ENCODE measurements around the gene ZNF366.

Gene ZNF366

GRCh38 chr5:72488756-72489155, 18.5 kb downstream of the ZNF366 start:
- H3K4me3 ChIP-seq (ENCODE audit: control insufficient read depth, low read depth, low read length) = no peak overlapping the region
- TF ChIP-seq, protein P1, sequence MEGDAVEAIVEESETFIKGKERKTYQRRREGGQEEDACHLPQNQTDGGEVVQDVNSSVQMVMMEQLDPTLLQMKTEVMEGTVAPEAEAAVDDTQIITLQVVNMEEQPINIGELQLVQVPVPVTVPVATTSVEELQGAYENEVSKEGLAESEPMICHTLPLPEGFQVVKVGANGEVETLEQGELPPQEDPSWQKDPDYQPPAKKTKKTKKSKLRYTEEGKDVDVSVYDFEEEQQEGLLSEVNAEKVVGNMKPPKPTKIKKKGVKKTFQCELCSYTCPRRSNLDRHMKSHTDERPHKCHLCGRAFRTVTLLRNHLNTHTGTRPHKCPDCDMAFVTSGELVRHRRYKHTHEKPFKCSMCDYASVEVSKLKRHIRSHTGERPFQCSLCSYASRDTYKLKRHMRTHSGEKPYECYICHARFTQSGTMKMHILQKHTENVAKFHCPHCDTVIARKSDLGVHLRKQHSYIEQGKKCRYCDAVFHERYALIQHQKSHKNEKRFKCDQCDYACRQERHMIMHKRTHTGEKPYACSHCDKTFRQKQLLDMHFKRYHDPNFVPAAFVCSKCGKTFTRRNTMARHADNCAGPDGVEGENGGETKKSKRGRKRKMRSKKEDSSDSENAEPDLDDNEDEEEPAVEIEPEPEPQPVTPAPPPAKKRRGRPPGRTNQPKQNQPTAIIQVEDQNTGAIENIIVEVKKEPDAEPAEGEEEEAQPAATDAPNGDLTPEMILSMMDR (IDR thresholded peaks at IDR 0.05; ENCODE audit: control insufficient read depth, insufficient read depth, low read depth, low read length, missing control alignments) = no peak
- DNase-seq (ENCODE audit: low read depth) = no peak

DNA sequence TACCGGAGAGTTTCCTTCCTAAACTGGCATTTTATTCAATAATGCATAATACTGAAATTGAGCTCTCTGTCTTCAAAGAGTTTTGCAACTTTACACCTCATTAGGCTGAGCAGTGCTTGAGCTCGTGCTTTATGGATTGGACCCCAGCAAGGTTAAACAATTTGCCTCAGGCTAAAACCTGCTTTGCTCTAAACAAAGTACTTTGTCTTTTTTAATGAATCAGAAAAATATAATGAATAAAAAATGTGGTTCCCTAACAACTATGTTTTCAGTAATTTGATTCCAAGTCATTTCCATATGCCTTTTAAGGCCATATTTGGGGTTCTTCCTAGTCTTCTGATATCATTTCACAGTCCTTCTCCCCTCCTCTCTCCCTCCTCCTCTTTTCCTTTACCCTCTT, 20.0 kb downstream of the ZNF366 start:
- DNase-seq (ENCODE audit: low read depth) = no peak
- TF ChIP-seq, protein P1 (IDR thresholded peaks at IDR 0.05; ENCODE audit: control insufficient read depth, insufficient read depth, low read depth, low read length, missing control alignments) = no peak
- no peak overlapping the region for H3K4me3 ChIP-seq (ENCODE audit: control insufficient read depth, low read depth, low read length)

DNA sequence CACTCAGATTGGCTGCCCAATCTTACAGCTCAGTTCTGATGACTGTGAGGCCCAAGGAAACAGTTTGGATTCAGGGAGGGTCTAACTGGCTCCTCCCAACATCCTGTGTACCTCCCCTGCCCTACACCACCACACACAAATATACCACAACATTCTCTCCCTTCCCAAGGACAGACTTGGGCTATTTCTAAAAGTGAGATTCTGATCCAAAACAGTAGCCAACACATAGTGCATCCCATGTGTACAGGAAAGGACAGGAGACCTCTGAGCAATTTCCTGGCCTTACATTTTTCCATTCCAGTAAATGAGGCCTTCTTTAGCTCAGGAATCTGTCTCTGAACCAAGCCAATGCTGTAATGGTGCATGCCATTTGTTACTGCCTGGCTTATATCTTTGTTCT, 20.8 kb downstream of the ZNF366 start:
- DNase-seq (ENCODE audit: low read depth) = peak; percentile 75
- TF ChIP-seq, protein P1 (IDR thresholded peaks at IDR 0.05; ENCODE audit: control insufficient read depth, insufficient read depth, low read depth, low read length, missing control alignments) = no peak
- no peak overlapping the region for H3K4me3 ChIP-seq (ENCODE audit: control insufficient read depth, low read depth, low read length)

DNA sequence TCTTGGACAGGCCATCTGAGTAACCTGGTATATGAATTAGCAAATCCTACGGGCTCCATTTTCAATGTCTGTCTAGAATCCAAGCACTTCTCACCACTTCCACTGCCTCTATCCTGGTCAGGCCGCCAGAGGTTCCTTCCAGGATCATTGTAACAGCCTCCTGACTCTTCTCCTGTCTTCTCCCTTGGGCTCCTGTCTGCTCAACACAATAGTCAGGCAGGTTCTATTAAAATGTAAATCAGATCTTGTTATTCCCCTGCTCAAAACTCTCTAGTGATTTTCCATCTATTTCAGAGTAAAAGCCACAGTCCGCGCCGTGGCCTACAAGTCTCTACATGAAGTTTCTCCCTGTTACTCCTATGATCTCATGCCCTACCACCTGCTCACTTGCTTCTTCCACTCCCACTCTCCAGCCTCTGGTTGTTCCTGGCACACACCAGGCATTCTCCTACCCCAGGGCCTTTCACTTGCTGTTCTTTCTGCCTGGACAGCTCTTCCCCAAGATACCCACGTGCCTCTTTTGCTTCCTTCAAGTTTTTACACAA, 21.7 kb downstream of the ZNF366 start:
- no peak for DNase-seq (ENCODE audit: low read depth)
- TF ChIP-seq, protein P1 (IDR thresholded peaks at IDR 0.05; ENCODE audit: control insufficient read depth, insufficient read depth, low read depth, low read length, missing control alignments) = no peak
- no peak overlapping the region for H3K4me3 ChIP-seq (ENCODE audit: control insufficient read depth, low read depth, low read length)

DNA sequence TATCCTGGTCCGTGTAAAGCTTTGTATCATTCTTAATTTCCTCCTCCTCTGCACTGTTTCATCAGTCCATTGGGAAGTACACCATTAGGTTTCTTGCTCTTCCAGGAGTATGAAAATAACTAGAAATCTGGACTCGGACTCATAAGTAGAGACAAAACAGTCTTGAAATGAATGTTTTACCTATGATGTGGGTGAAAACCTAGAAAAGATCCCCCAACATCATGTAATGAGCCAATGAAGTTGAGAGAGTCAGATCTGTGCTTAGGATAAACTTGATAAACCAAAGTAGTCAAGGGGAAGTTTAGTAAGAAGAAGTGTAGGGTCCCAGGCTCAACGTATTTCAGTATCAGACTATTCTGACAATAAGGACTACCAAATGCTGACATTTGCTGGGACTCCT, 25.2 kb downstream of the ZNF366 start:
- TF ChIP-seq, protein P1 (IDR thresholded peaks at IDR 0.05; ENCODE audit: control insufficient read depth, insufficient read depth, low read depth, low read length, missing control alignments) = no peak
- no peak for DNase-seq (ENCODE audit: low read depth)
- H3K4me3 ChIP-seq (ENCODE audit: control insufficient read depth, low read depth, low read length) = no peak overlapping the region

- DNase-seq (ENCODE audit: low read depth) = peak; percentile 49
- TF ChIP-seq, protein P1 (IDR thresholded peaks at IDR 0.05; ENCODE audit: control insufficient read depth, insufficient read depth, low read depth, low read length, missing control alignments) = no peak
- no peak overlapping the region for H3K4me3 ChIP-seq (ENCODE audit: control insufficient read depth, low read depth, low read length)
These were observed 26.4 kb downstream of the ZNF366 start for GRCh38 chr5:72480841-72481240.

GRCh38 chr5:72479921-72480320, 27.3 kb downstream of the ZNF366 start:
- TF ChIP-seq, protein P1 (IDR thresholded peaks at IDR 0.05; ENCODE audit: control insufficient read depth, insufficient read depth, low read depth, low read length, missing control alignments) = no peak
- H3K4me3 ChIP-seq (ENCODE audit: control insufficient read depth, low read depth, low read length) = no peak overlapping the region
- no peak for DNase-seq (ENCODE audit: low read depth)

Data from AG09309 (cell line).